ENCODE results near the gene MGAT3. TPM values are rescaled to one million over a fixed set of nuclear protein-coding genes. Genes with fewer than 3 reads are reported as not detected.

MGAT3 gene
- total and polyA plus RNA-seq, 9 donors, result 0.91 to 5.9 (median 2.1) TPM

- intact Hi-C loops (cut with DNase I), result no loop called here
- TF ChIP-seq POLR2A (IDR thresholded peaks at IDR 0.05) (no peak), CTCF (IDR thresholded peaks at IDR 0.05) (no peak), EP300 (IDR thresholded peaks at IDR 0.05) (no peak)
- Histone ChIP-seq H3K36me3 (no peaks in the 10 kb centered on the region), H3K4me1 (ENCODE audit: insufficient read depth) (no peaks in the 10 kb centered on the region), H3K9me3 (no peaks in the 10 kb centered on the region), H3K4me3 (no peak overlapping the region), H3K27ac (no peak overlapping the region), H3K27me3 (no peaks in the 10 kb centered on the region)
- 91 to 97% (median 94%) methylated on average over 6 of the region's 6 CpGs for WGBS, 3 donors
- no peak for DNase-seq
Measured at GRCh38 chr22:39419096-39419495, 37.7 kb upstream of the MGAT3 start.

- TF ChIP-seq EP300 (IDR thresholded peaks at IDR 0.05) (no peak), CTCF (IDR thresholded peaks at IDR 0.05) (no peak), POLR2A (IDR thresholded peaks at IDR 0.05) (no peak)
- no peaks in the 10 kb centered on the region for H3K36me3 ChIP-seq
- 88 to 90% (median 89%) methylated on average over 5 of the region's 5 CpGs for WGBS, 3 donors
Measured at GRCh38 chr22:39419911-39420310, 36.9 kb upstream of the MGAT3 start.

GRCh38 chr22:39421691-39422090, 35.1 kb upstream of the MGAT3 start:
- intact Hi-C loops (cut with DNase I), result no loop called here
- H3K27ac ChIP-seq, result no peak overlapping the region
- H3K27me3 ChIP-seq, result no peaks in the 10 kb centered on the region
- H3K36me3 ChIP-seq, result no peaks in the 10 kb centered on the region
- no peaks in the 10 kb centered on the region for H3K4me1 ChIP-seq (ENCODE audit: insufficient read depth)
- no peak for TF ChIP-seq EP300 (IDR thresholded peaks at IDR 0.05)
- TF ChIP-seq CTCF (IDR thresholded peaks at IDR 0.05), result no peak
- TF ChIP-seq POLR2A (IDR thresholded peaks at IDR 0.05), result no peak
- no peak overlapping the region for H3K4me3 ChIP-seq
- DNase-seq, result no peak
- no peaks in the 10 kb centered on the region for H3K9me3 ChIP-seq
- 89 to 91% (median 90%) methylated on average over 11 of the region's 11 CpGs for WGBS, 3 donors

More at GRCh38 chr22:39419911-39420310, 36.9 kb upstream of the MGAT3 start:
- intact Hi-C loops (cut with DNase I), result no loop called here
- H3K27me3 ChIP-seq, result no peaks in the 10 kb centered on the region
- no peak overlapping the region for H3K27ac ChIP-seq
- no peak overlapping the region for H3K4me3 ChIP-seq
- no peak for DNase-seq
- H3K4me1 ChIP-seq (ENCODE audit: insufficient read depth), result no peaks in the 10 kb centered on the region
- H3K9me3 ChIP-seq, result no peaks in the 10 kb centered on the region

GRCh38 chr22:39422101-39422500, 34.7 kb upstream of the MGAT3 start:
- Histone ChIP-seq H3K4me3 (no peak overlapping the region), H3K9me3 (no peaks in the 10 kb centered on the region), H3K4me1 (ENCODE audit: insufficient read depth) (no peaks in the 10 kb centered on the region), H3K27ac (no peak overlapping the region), H3K36me3 (no peaks in the 10 kb centered on the region), H3K27me3 (no peaks in the 10 kb centered on the region)
- WGBS, 3 donors, result 75 to 83% (median 76%) methylated on average over 7 of the region's 7 CpGs
- DNase-seq, result no peak
- intact Hi-C loops (cut with DNase I), result no loop called here
- no peak for TF ChIP-seq EP300 (IDR thresholded peaks at IDR 0.05)
- no peak for TF ChIP-seq POLR2A (IDR thresholded peaks at IDR 0.05)
- no peak for TF ChIP-seq CTCF (IDR thresholded peaks at IDR 0.05)
